GM23248 (cell line): ENCODE data around the gene GJA8. TPM values are rescaled to one million over a fixed set of nuclear protein-coding genes. Genes with fewer than 3 reads are reported as not detected.
A peak's percentile ranks its signal among the peaks of the same experiment; 100 is the strongest.
"Not testable (repeated sequence)": the region's sequence is repeated elsewhere in the genome, so short reads cannot be mapped to it uniquely, and the experiment has no call there.

Source experiments
- DNase-seq: peaks from one replicate; pipeline ENCODE4 v3.0.0-alpha.2; 2015
- H2AFZ ChIP-seq: fragments of 200-600 bp; sonication (generic); 2 replicates; pipeline ENCODE4 v1.6.1; 2016; ENCODE audit warnings: antibody characterized with exemption
- H3F3A ChIP-seq: fragments of 200-600 bp; sonication (generic); 2 replicates; pipeline ENCODE4 v1.6.1; 2016; ENCODE audit warnings: mild to moderate bottlenecking, antibody characterized with exemption, mixed run types; ENCODE audit not compliant: insufficient read depth
- H3K27ac ChIP-seq: fragments of 200-600 bp; sonication (generic); 2 replicates; pipeline ENCODE4 v1.5.1; 2016; ENCODE audit warnings: mild to moderate bottlenecking
- H3K27me3 ChIP-seq: fragments of 200-600 bp; sonication (generic); replicated peaks from 2 replicates; pipeline ENCODE4 v1.6.1; 2016; ENCODE audit warnings: mild to moderate bottlenecking; ENCODE audit not compliant: insufficient read depth
- H3K36me3 ChIP-seq: fragments of 200-600 bp; sonication (generic); 2 replicates; pipeline ENCODE4 v1.6.1; 2016; ENCODE audit warnings: low read depth, mild to moderate bottlenecking
- H3K4me1 ChIP-seq: fragments of 200-600 bp; sonication (generic); 2 replicates; pipeline ENCODE4 v1.6.1; 2016; ENCODE audit warnings: mild to moderate bottlenecking; ENCODE audit not compliant: insufficient read depth
- H3K4me2 ChIP-seq: fragments of 200-600 bp; sonication (generic); one replicate; pipeline ENCODE4 v1.6.1; 2016; ENCODE audit warnings: mild to moderate bottlenecking; ENCODE audit not compliant: unreplicated experiment
- H3K4me3 ChIP-seq: fragments of 200-600 bp; sonication (generic); 2 replicates; pipeline ENCODE4 v1.5.1; 2016; ENCODE audit warnings: mild to moderate bottlenecking
- H3K79me2 ChIP-seq: fragments of 200-600 bp; sonication (generic); 2 replicates; pipeline ENCODE4 v1.6.1; 2016; ENCODE audit warnings: mild to moderate bottlenecking; ENCODE audit not compliant: insufficient read depth
- H3K9ac ChIP-seq: fragments of 200-600 bp; sonication (generic); 2 replicates; pipeline ENCODE4 v1.6.1; 2016; ENCODE audit warnings: mild to moderate bottlenecking
- H3K9me2 ChIP-seq: fragments of 200-600 bp; sonication (generic); 2 replicates; pipeline ENCODE4 v1.6.1; 2016; ENCODE audit warnings: mixed run types, mild to moderate bottlenecking, moderate library complexity; ENCODE audit not compliant: insufficient read depth
- H3K9me3 ChIP-seq: fragments of 200-600 bp; sonication (generic); one replicate; pipeline ENCODE4 v1.6.1; 2017; ENCODE audit warnings: low read depth
- H4K20me1 ChIP-seq: fragments of 200-600 bp; sonication (generic); 2 replicates; pipeline ENCODE4 v1.6.0; 2016; ENCODE audit not compliant: insufficient read depth
- EZH2 ChIP-seq: fragments of 200-600 bp; sonication (generic); IDR thresholded peaks from 2 replicates; pipeline ENCODE4 v1.6.1; 2018; ENCODE audit warnings: antibody characterized with exemption, mild to moderate bottlenecking; ENCODE audit not compliant: insufficient read depth, poor library complexity, severe bottlenecking
- EZH2phosphoT487 ChIP-seq: fragments of 200-600 bp; sonication (generic); IDR thresholded peaks from 2 replicates; pipeline ENCODE4 v1.6.1; 2018; ENCODE audit warnings: antibody characterized with exemption, moderate library complexity, mild to moderate bottlenecking, low read depth; ENCODE audit not compliant: insufficient read depth
- WGBS, 2 experiments: methylation state at CpG; one replicate each; pipeline ENCODE4 v1.1.6; 2015 to 2017; ENCODE audit warnings: low lambda C conversion rate in 2 of 2, low coverage in 1 of 2; ENCODE audit errors: missing lambda C conversion rate in 2 of 2; 5-methylcytosine and 5-hydroxymethylcytosine counted together
- in situ Hi-C: fragments of 300-500 bp; cut with MboI; formaldehyde crosslinking; loops from 2 replicates; pipeline ENCODE4 v1.15.0; 2020
- polyA plus RNA-seq: library from polyadenylated mRNA; unstranded; fragments of >200 nt; fragmentation: Nextera tagmentation; extraction: Ambion mirVana; gene quantifications from 2 replicates; pipeline ENCODE4 v1.2.1, GENCODE V29; 2016
- total RNA-seq: library from RNA; depleted of rRNA; stranded (reverse); fragments of >200 nt; shearing (Covaris generic); gene quantifications from 2 replicates; pipeline ENCODE4 v1.2.3, GENCODE V29; 2014; rRNA removed

Gene GJA8
- total RNA-seq (not detected in 2 replicates), polyA plus RNA-seq (not detected in 2 replicates)

- Histone ChIP-seq H2AFZ (no peak within 1 kb of the TSS), H3K4me3 (no peak within 1 kb of the TSS), H3K36me3 (no peaks in the 10 kb centered on the region), H3F3A (no peaks in the 10 kb centered on the region), H3K9ac (no peak within 1 kb of the TSS), H3K9me3 (no peaks in the 10 kb centered on the region), H3K27me3 (peaks cover 7% of the 10 kb centered on the region; the same call in 1 of the 2 replicates), H4K20me1 (no peaks in the 10 kb centered on the region), H3K79me2 (no peaks in the 10 kb centered on the region), H3K4me1 (no peaks in the 10 kb centered on the region), H3K27ac (no peak within 1 kb of the TSS), H3K4me2 (no peak within 1 kb of the TSS), H3K9me2 (no peaks in the 10 kb centered on the region)
- in situ Hi-C loops = no loop called here
- DNase-seq = no peak
- WGBS, 2 experiments = 49 to 57% methylated on average over 7 of the region's 7 CpGs
- no peak for TF ChIP-seq EZH2
- TF ChIP-seq EZH2phosphoT487 = no peak
Observed at GRCh38 chr1:147902253-147902845, at the start of gene GJA8. Gene GJA8 (plus strand): TSS chr1:147902795. CDS start chr1:147907956, 5,161 bp downstream.

DNA sequence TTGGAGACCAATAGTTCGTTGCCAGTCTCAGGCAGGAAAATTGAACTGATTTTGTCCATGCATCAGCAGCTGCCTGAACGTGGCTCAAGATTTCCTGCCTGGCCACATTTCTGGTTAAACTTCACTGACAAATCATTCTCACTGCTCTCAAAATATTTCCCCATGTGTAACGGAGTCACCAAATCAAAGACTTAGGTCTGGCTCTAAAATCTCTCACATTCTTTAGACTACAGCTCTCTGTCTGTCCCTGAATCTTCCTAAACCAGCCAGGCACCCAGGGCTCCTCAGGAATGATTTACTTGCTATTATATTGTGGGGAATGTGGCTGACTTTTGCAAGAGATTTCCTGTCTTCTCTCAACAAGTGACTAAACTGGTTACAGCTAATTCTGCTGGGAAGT, 49.2 kb upstream of the GJA8 start:
- in situ Hi-C loops = no loop called here
- H3K79me2 ChIP-seq = no peaks in the 10 kb centered on the region
- H2AFZ ChIP-seq = peak overlapping the region; percentile 27; the same call in 1 of the 2 replicates
- peak overlapping the region; percentile 62 for H3K27ac ChIP-seq
- H3K9ac ChIP-seq = no peak overlapping the region
- peaks cover 23% of the 10 kb centered on the region for H3K4me1 ChIP-seq
- 3 to 7% methylated on average over 3 of the region's 3 CpGs for WGBS, 2 experiments
- no peak overlapping the region for H3K4me3 ChIP-seq
- no peaks in the 10 kb centered on the region for H3K36me3 ChIP-seq
- peak overlapping the region; percentile 47 for H3K4me2 ChIP-seq
- H3K27me3 ChIP-seq = no peaks in the 10 kb centered on the region
- H3K9me2 ChIP-seq = no peaks in the 10 kb centered on the region
- TF ChIP-seq EZH2phosphoT487 = no peak
- no peak for TF ChIP-seq EZH2
- no peaks in the 10 kb centered on the region for H3K9me3 ChIP-seq
- H3F3A ChIP-seq = peaks cover 32% of the 10 kb centered on the region
- no peaks in the 10 kb centered on the region for H4K20me1 ChIP-seq
- peak; percentile 71 for DNase-seq

DNA sequence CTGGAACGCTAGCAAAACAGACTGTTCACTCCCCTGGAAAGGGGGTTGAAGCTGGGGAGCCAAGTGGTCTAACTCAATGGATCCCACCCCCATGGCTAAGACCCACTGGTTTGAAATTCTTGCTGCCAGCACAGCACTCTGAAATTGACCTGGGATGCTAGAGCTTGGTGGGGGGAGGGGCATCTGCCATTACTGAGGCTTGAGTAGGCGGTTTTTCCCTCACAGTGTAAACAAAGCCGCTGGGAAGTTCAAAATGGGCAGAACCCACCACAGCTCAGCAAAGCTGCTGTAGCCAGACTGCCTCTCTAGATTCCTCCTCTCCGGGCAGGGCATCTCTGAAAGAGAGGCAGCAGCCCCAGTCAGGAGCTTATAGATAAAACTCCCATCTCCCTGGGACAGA, 47.6 kb upstream of the GJA8 start:
- H3K9ac ChIP-seq, H3K79me2 ChIP-seq, DNase-seq, H3K4me3 ChIP-seq, H2AFZ ChIP-seq, H3K9me3 ChIP-seq, H3K27ac ChIP-seq, H3K9me2 ChIP-seq, H3K36me3 ChIP-seq, H4K20me1 ChIP-seq, in situ Hi-C loops, H3K4me2 ChIP-seq, H3K27me3 ChIP-seq: not testable (repeated sequence)
- H3K4me1 ChIP-seq = peaks cover 23% of the 10 kb centered on the region
- peaks cover 21% of the 10 kb centered on the region for H3F3A ChIP-seq
- 70 to 73% methylated on average over 4 of the region's 4 CpGs for whole genome bisulfite sequencing, 2 experiments

- H3K79me2 ChIP-seq, H3K9me2 ChIP-seq, H3K4me2 ChIP-seq, H3K36me3 ChIP-seq, H3K9me3 ChIP-seq, in situ Hi-C loops, H4K20me1 ChIP-seq, H3K9ac ChIP-seq, H2AFZ ChIP-seq, DNase-seq, H3K27me3 ChIP-seq, H3K27ac ChIP-seq, H3K4me3 ChIP-seq: not testable (repeated sequence)
- H3F3A ChIP-seq = peaks cover 20% of the 10 kb centered on the region
- peaks cover 23% of the 10 kb centered on the region for H3K4me1 ChIP-seq
- 72 to 81% methylated on average over 3 of the region's 3 CpGs for WGBS, 2 experiments
Observed at GRCh38 chr1:147855996-147856395, 46.6 kb upstream of the GJA8 start.

- H3K4me2 ChIP-seq, H3K36me3 ChIP-seq, H3K4me1 ChIP-seq, H3K9me3 ChIP-seq, H3K79me2 ChIP-seq, in situ Hi-C loops, H2AFZ ChIP-seq, H4K20me1 ChIP-seq, H3F3A ChIP-seq, H3K4me3 ChIP-seq, H3K27ac ChIP-seq, H3K27me3 ChIP-seq, H3K9ac ChIP-seq, H3K9me2 ChIP-seq, DNase-seq: not testable (repeated sequence)
- 47% methylated on average over 4 of the region's 4 CpGs for WGBS, 2 experiments
Observed at GRCh38 chr1:147867204-147867603, 35.4 kb upstream of the GJA8 start.
